ENCODE measurements around the gene TUBGCP2. TPM values are rescaled to one million over a fixed set of nuclear protein-coding genes. Genes with fewer than 3 reads are reported as not detected.

TUBGCP2 gene
- total and polyA plus RNA-seq, 2 of the 13 experiments (the other 11 are each of a cell fraction or from before 2014, with no cell fraction given) = 21.3 to 34.5 TPM

DNA sequence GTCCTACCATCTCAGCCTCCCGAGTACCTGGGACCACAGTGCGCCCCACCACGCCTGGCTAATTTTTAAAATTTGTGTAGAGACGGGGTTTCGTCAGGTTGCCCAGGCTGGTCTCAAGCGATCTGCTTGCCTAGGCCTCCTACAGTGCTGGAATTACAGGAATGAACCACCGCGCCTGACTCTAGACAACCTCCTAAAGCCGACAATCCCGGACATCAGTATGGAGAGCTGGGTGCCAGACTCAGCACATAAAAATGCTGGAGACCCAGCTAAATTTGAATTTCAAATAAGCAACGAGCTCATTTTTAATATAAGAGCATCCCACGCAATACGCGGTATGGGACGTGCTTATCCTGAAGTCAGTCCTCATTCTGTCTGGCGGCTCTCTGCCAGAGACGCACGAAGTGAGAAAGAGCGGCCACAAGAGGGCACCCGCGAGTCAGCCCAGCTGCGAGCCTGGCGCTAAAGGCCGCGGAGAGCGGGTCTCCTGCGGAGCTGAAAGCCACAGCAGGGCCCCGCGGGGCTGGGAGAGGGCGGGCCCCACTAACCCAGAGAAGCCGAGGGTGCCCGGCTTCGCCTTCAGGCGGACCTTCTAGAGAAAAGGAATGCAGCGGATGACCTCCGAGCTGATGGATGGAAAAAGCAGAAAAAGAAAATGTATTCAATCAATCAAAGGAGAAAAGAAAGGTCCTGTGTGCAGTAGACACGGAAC is 21.0 kb upstream of the TUBGCP2 start (continued):
- TF ChIP-seq RBM39 (IDR thresholded peaks at IDR 0.05; ENCODE audit: low read depth, low read length, poor library complexity, severe bottlenecking) = no peak
- TF ChIP-seq, protein P1, sequence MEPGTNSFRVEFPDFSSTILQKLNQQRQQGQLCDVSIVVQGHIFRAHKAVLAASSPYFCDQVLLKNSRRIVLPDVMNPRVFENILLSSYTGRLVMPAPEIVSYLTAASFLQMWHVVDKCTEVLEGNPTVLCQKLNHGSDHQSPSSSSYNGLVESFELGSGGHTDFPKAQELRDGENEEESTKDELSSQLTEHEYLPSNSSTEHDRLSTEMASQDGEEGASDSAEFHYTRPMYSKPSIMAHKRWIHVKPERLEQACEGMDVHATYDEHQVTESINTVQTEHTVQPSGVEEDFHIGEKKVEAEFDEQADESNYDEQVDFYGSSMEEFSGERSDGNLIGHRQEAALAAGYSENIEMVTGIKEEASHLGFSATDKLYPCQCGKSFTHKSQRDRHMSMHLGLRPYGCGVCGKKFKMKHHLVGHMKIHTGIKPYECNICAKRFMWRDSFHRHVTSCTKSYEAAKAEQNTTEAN (CRISPR knock-in tag; conservative IDR thresholded peaks at IDR 0.05) = no peak
- 0 out of 2 replicates have a peak, but pooled peaks have one; percentile 22 for TF ChIP-seq FOXA3 (CRISPR knock-in tag; IDR thresholded peaks at IDR 0.05)
- TF ChIP-seq, protein P2, sequence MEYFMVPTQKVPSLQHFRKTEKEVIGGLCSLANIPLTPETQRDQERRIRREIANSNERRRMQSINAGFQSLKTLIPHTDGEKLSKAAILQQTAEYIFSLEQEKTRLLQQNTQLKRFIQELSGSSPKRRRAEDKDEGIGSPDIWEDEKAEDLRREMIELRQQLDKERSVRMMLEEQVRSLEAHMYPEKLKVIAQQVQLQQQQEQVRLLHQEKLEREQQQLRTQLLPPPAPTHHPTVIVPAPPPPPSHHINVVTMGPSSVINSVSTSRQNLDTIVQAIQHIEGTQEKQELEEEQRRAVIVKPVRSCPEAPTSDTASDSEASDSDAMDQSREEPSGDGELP (IDR thresholded peaks at IDR 0.05; ENCODE audit: borderline replicate concordance, low read depth) = peak; percentile 45; the same call in 1 of the 2 replicates
- TF ChIP-seq STAG1 (CRISPR knock-in tag; IDR thresholded peaks at IDR 0.05) = peak; percentile 87
- TF ChIP-seq, protein P3, sequence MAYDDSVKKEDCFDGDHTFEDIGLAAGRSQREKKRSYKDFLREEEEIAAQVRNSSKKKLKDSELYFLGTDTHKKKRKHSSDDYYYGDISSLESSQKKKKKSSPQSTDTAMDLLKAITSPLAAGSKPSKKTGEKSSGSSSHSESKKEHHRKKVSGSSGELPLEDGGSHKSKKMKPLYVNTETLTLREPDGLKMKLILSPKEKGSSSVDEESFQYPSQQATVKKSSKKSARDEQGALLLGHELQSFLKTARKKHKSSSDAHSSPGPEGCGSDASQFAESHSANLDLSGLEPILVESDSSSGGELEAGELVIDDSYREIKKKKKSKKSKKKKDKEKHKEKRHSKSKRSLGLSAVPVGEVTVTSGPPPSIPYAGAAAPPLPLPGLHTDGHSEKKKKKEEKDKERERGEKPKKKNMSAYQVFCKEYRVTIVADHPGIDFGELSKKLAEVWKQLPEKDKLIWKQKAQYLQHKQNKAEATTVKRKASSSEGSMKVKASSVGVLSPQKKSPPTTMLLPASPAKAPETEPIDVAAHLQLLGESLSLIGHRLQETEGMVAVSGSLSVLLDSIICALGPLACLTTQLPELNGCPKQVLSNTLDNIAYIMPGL (CRISPR knock-in tag; IDR thresholded peaks at IDR 0.05; ENCODE audit: borderline replicate concordance in 1 of 2, low read depth in 1 of 2) = peak; percentile 61 to 90
- no peak for TF ChIP-seq REPIN1 (CRISPR knock-in tag; IDR thresholded peaks at IDR 0.05; ENCODE audit: borderline replicate concordance, low read depth)
- TF ChIP-seq, protein P4, sequence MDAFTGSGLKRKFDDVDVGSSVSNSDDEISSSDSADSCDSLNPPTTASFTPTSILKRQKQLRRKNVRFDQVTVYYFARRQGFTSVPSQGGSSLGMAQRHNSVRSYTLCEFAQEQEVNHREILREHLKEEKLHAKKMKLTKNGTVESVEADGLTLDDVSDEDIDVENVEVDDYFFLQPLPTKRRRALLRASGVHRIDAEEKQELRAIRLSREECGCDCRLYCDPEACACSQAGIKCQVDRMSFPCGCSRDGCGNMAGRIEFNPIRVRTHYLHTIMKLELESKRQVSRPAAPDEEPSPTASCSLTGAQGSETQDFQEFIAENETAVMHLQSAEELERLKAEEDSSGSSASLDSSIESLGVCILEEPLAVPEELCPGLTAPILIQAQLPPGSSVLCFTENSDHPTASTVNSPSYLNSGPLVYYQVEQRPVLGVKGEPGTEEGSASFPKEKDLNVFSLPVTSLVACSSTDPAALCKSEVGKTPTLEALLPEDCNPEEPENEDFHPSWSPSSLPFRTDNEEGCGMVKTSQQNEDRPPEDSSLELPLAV (CRISPR knock-in tag; conservative IDR thresholded peaks at IDR 0.05; ENCODE audit: low read depth) = no peak
- no peak for TF ChIP-seq ZNF841 (CRISPR knock-in tag; IDR thresholded peaks at IDR 0.05; ENCODE audit: borderline replicate concordance)
- TF ChIP-seq KDM5A (IDR thresholded peaks at IDR 0.05; ENCODE audit: borderline replicate concordance, low read length) = no peak
- TF ChIP-seq, protein P5, sequence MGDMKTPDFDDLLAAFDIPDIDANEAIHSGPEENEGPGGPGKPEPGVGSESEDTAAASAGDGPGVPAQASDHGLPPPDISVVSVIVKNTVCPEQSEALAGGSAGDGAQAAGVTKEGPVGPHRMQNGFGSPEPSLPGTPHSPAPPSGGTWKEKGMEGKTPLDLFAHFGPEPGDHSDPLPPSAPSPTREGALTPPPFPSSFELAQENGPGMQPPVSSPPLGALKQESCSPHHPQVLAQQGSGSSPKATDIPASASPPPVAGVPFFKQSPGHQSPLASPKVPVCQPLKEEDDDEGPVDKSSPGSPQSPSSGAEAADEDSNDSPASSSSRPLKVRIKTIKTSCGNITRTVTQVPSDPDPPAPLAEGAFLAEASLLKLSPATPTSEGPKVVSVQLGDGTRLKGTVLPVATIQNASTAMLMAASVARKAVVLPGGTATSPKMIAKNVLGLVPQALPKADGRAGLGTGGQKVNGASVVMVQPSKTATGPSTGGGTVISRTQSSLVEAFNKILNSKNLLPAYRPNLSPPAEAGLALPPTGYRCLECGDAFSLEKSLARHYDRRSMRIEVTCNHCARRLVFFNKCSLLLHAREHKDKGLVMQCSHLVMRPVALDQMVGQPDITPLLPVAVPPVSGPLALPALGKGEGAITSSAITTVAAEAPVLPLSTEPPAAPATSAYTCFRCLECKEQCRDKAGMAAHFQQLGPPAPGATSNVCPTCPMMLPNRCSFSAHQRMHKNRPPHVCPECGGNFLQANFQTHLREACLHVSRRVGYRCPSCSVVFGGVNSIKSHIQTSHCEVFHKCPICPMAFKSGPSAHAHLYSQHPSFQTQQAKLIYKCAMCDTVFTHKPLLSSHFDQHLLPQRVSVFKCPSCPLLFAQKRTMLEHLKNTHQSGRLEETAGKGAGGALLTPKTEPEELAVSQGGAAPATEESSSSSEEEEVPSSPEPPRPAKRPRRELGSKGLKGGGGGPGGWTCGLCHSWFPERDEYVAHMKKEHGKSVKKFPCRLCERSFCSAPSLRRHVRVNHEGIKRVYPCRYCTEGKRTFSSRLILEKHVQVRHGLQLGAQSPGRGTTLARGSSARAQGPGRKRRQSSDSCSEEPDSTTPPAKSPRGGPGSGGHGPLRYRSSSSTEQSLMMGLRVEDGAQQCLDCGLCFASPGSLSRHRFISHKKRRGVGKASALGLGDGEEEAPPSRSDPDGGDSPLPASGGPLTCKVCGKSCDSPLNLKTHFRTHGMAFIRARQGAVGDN (CRISPR knock-in tag; IDR thresholded peaks at IDR 0.05) = peak; percentile 65
- TF ChIP-seq, protein P6, sequence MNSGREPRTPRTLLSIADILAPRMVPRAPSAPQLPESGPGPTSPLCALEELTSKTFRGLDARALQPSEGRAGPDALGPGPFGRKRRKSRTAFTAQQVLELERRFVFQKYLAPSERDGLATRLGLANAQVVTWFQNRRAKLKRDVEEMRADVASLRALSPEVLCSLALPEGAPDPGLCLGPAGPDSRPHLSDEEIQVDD (CRISPR knock-in tag; IDR thresholded peaks at IDR 0.05; ENCODE audit: borderline replicate concordance) = no peak
- TF ChIP-seq, protein P7, sequence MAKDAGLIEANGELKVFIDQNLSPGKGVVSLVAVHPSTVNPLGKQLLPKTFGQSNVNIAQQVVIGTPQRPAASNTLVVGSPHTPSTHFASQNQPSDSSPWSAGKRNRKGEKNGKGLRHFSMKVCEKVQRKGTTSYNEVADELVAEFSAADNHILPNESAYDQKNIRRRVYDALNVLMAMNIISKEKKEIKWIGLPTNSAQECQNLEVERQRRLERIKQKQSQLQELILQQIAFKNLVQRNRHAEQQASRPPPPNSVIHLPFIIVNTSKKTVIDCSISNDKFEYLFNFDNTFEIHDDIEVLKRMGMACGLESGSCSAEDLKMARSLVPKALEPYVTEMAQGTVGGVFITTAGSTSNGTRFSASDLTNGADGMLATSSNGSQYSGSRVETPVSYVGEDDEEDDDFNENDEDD (CRISPR knock-in tag; IDR thresholded peaks at IDR 0.05; ENCODE audit: borderline replicate concordance) = peak; percentile 32; the same call in 1 of the 2 replicates
